Natural killer cell (primary cell): ENCODE measurements around the gene WDR45B. TPM values are rescaled to one million over a fixed set of nuclear protein-coding genes. Genes with fewer than 3 reads are reported as not detected.

Experiments used
- ATAC-seq, 3 donors: fragments of 150-1000 bp in 2 of 3; fragments of 200-7000 bp in 1 of 3; cut with Tn5 transposase; 1 replicate in 1 of 3; 2 replicates in 2 of 3; pipeline ENCODE4 v1.10.0; 2021; ENCODE audit warnings: mild to moderate bottlenecking in 2 of 3, moderate library complexity in 2 of 3
- DNase-seq, 2 donors: peaks; one replicate each; pipeline versions ENCODE4 v3.0.0 to v3.0.0-alpha.2; 2013 to 2021; ENCODE audit warnings: mixed read lengths in 1 of 2
- H3K27ac ChIP-seq: one replicate; pipeline ENCODE4 v1.5.1; 2013; ENCODE audit warnings: mild to moderate bottlenecking, low read length
- H3K27me3 ChIP-seq: one replicate; pipeline ENCODE4 v1.6.1; 2013; ENCODE audit warnings: low read length; ENCODE audit not compliant: control insufficient read depth, insufficient read depth
- H3K36me3 ChIP-seq: one replicate; pipeline ENCODE4 v1.6.1; 2013; ENCODE audit warnings: low read length; ENCODE audit not compliant: control insufficient read depth, insufficient read depth
- H3K4me1 ChIP-seq: one replicate; pipeline ENCODE4 v1.6.1; 2013; ENCODE audit warnings: low read length; ENCODE audit not compliant: control insufficient read depth, insufficient read depth
- H3K4me3 ChIP-seq: one replicate; pipeline ENCODE4 v1.5.1; 2013; ENCODE audit warnings: low read length
- H3K9me3 ChIP-seq: one replicate; pipeline ENCODE4 v1.6.1; 2013; ENCODE audit warnings: low read length; ENCODE audit not compliant: control insufficient read depth, insufficient read depth
- H3K27ac Mint-ChIP-seq, 2 donors: one replicate each; pipeline ENCODE4 v1.8.0; 2022; ENCODE audit warnings: mild to moderate bottlenecking in 2 of 2, mixed read lengths in 2 of 2, moderate library complexity in 1 of 2
- H3K27me3 Mint-ChIP-seq, 2 donors: one replicate each; pipeline ENCODE4 v1.8.0; 2022; ENCODE audit warnings: low read depth in 2 of 2, mixed read lengths in 2 of 2
- H3K36me3 Mint-ChIP-seq: one replicate; pipeline ENCODE4 v1.8.0; 2022; ENCODE audit warnings: mixed read lengths
- H3K4me1 Mint-ChIP-seq, 2 donors: one replicate each; pipeline ENCODE4 v1.8.0; 2022; ENCODE audit warnings: mixed read lengths in 2 of 2
- H3K4me3 Mint-ChIP-seq: one replicate; pipeline ENCODE4 v1.8.0; 2022; ENCODE audit warnings: mild to moderate bottlenecking, moderate library complexity, mixed read lengths
- H3K9me3 Mint-ChIP-seq, 2 donors: one replicate each; pipeline ENCODE4 v1.8.0; 2022; ENCODE audit warnings: mixed read lengths in 2 of 2
- CTCF ChIP-seq: fragments of 200-600 bp; IDR thresholded peaks from one replicate; pipeline ENCODE4 v1.8.0; 2022; ENCODE audit warnings: antibody characterized with exemption
- whole genome bisulfite sequencing: methylation state at CpG from one replicate; pipeline ENCODE4 v1.1.7; 2013; ENCODE audit warnings: missing lambda C conversion rate; ENCODE audit not compliant: insufficient coverage; 5-methylcytosine and 5-hydroxymethylcytosine counted together
- intact Hi-C: fragments of 100-400 bp; cut with micrococcal nuclease; formaldehyde crosslinking; loops from one replicate; pipeline ENCODE4 v1.14.2; 2022
- total RNA-seq, 4 donors: library from RNA; stranded (reverse); fragments of 120-200 nt in 1 of 4; gene quantifications; one replicate each; pipeline versions ENCODE4 v1.2.3 to v1.2.4, GENCODE V29; 2013 to 2022

Gene WDR45B
- total RNA-seq, 3 donors from 2014 or later (not counting 1 experiment from before 2014, with no cell fraction given): 81.8 to 112 (median 94.6) TPM

GRCh38 chr17:82574041-82574440 is 74.2 kb downstream of the WDR45B start:
- Mint-ChIP-seq H3K27ac (no peak overlapping the region), H3K27me3 (no peaks in the 10 kb centered on the region), H3K4me1 (peaks cover 0 to 5% of the 10 kb centered on the region in 2 donors), H3K4me3 (no peak overlapping the region), H3K9me3 (no peaks in the 10 kb centered on the region), H3K36me3 (peaks cover 8% of the 10 kb centered on the region)
- no peak for TF ChIP-seq CTCF
- H3K4me1 ChIP-seq: no peaks in the 10 kb centered on the region
- no peak overlapping the region for H3K27ac ChIP-seq
- H3K9me3 ChIP-seq: no peaks in the 10 kb centered on the region
- no peaks in the 10 kb centered on the region for H3K27me3 ChIP-seq
- no peak overlapping the region for H3K4me3 ChIP-seq
- intact Hi-C loops: no loop called here
- peaks cover 50% of the 10 kb centered on the region for H3K36me3 ChIP-seq
- DNase-seq: no peak
- 91% methylated on average over 11 of the region's 11 CpGs for WGBS
- no peak for ATAC-seq

GRCh38 chr17:82571855-82572254 is 76.4 kb downstream of the WDR45B start:
- intact Hi-C loops: no loop called here
- 95% methylated on average over 6 of the region's 6 CpGs for WGBS
- Mint-ChIP-seq H3K4me1 (peaks cover 0 to 5% of the 10 kb centered on the region in 2 donors), H3K4me3 (no peak overlapping the region), H3K27ac (peak overlapping the region; percentile 26 to 50), H3K36me3 (peaks cover 8% of the 10 kb centered on the region), H3K9me3 (no peaks in the 10 kb centered on the region), H3K27me3 (no peaks in the 10 kb centered on the region)
- no peaks in the 10 kb centered on the region for H3K9me3 ChIP-seq
- DNase-seq (no peak), ATAC-seq (no peak)
- H3K27ac ChIP-seq: no peak overlapping the region
- H3K4me3 ChIP-seq: no peak overlapping the region
- no peaks in the 10 kb centered on the region for H3K27me3 ChIP-seq
- TF ChIP-seq CTCF: no peak
- peaks cover 60% of the 10 kb centered on the region for H3K36me3 ChIP-seq
- no peaks in the 10 kb centered on the region for H3K4me1 ChIP-seq

DNA sequence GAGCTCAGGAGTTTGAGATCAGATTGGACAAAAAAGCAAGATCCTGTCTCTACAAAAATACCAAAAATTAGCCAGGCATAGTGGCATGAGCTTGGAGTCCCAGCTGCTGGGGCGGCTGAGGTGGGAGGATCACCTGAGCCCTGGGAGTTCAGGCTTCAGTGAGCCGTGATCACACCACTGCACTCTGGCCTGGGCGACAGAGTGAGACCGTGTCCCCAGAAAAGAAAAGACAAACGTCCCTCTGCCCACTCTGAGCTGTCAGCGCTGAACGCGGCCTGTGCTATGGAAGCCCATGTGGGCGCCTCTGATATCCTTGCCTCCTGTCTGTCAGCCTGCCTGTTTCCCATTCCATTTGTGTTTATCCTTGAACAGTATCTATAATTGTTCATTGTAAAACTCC is 78.0 kb downstream of the WDR45B start:
- H3K36me3 ChIP-seq: peaks cover 58% of the 10 kb centered on the region
- Mint-ChIP-seq H3K9me3 (no peaks in the 10 kb centered on the region), H3K4me1 (no peaks in the 10 kb centered on the region), H3K4me3 (no peak overlapping the region), H3K36me3 (peaks cover 8% of the 10 kb centered on the region), H3K27ac (no peak overlapping the region), H3K27me3 (no peaks in the 10 kb centered on the region)
- DNase-seq: no peak
- H3K4me1 ChIP-seq: no peaks in the 10 kb centered on the region
- WGBS: 93% methylated on average over 9 of the region's 9 CpGs
- H3K9me3 ChIP-seq: no peaks in the 10 kb centered on the region
- H3K27me3 ChIP-seq: no peaks in the 10 kb centered on the region
- no peak overlapping the region for H3K27ac ChIP-seq
- no peak overlapping the region for H3K4me3 ChIP-seq
- ATAC-seq: no peak
- TF ChIP-seq CTCF: no peak
- intact Hi-C loops: no loop called here

GRCh38 chr17:82569621-82570020 is 78.6 kb downstream of the WDR45B start:
- peaks cover 56% of the 10 kb centered on the region for H3K36me3 ChIP-seq
- Mint-ChIP-seq H3K4me1 (no peaks in the 10 kb centered on the region), H3K27ac (no peak overlapping the region), H3K27me3 (no peaks in the 10 kb centered on the region), H3K9me3 (no peaks in the 10 kb centered on the region), H3K4me3 (no peak overlapping the region), H3K36me3 (peaks cover 8% of the 10 kb centered on the region)
- H3K27me3 ChIP-seq: no peaks in the 10 kb centered on the region
- no peak for ATAC-seq
- no peak for DNase-seq
- no peak for TF ChIP-seq CTCF
- WGBS: 82% methylated on average over 11 of the region's 11 CpGs
- no peak overlapping the region for H3K4me3 ChIP-seq
- no peaks in the 10 kb centered on the region for H3K9me3 ChIP-seq
- intact Hi-C loops: no loop called here
- no peak overlapping the region for H3K27ac ChIP-seq
- H3K4me1 ChIP-seq: no peaks in the 10 kb centered on the region
